ENCODE measurements around the gene MAP2.

The MAP2 gene

DNA sequence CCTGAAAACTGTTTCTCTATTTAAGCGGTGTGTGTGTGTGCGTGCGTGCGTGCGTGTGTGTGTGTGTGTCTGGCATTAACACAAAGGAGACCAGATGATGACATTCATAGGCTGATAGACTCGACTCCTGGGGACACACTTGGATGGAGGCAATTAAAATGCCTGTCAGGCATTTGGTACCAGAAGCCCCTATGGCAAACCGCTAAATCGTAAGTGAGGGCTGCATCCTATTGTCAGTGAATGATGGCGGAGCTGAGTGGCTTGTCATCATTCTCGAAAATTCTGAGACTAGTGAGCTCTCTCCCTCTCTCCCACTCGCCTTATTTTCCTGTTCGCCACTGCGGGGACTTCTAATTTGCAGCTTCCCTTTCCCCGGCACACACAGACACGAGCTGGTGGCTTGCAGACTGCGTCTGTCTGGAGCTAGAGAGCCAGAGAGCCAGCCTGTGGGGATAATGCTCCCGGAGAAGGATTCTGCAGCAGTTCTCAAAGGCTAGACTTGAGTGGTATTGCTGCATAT, 155.4 kb downstream of the MAP2 start:
- peak overlapping the region; percentile 21; the same call in 1 of the 2 replicates for H3K4me3 ChIP-seq (ENCODE audit: low read depth, low read length)
- TF ChIP-seq CTCF (IDR thresholded peaks at IDR 0.05; ENCODE audit: insufficient read depth, low read depth, low read length, missing control alignments), result no peak
- DNase-seq (ENCODE audit: low read depth), result no peak

GRCh38 chr2:209581040-209581439, 157.2 kb downstream of the MAP2 start:
- TF ChIP-seq CTCF (IDR thresholded peaks at IDR 0.05; ENCODE audit: insufficient read depth, low read depth, low read length, missing control alignments), result no peak
- no peak for DNase-seq (ENCODE audit: low read depth)
- no peak overlapping the region for H3K4me3 ChIP-seq (ENCODE audit: low read depth, low read length)

- TF ChIP-seq CTCF (IDR thresholded peaks at IDR 0.05; ENCODE audit: insufficient read depth, low read depth, low read length, missing control alignments), result no peak
- H3K4me3 ChIP-seq (ENCODE audit: low read depth, low read length), result no peak overlapping the region
- DNase-seq (ENCODE audit: low read depth), result no peak
Observed at GRCh38 chr2:209582281-209582680, 158.4 kb downstream of the MAP2 start.

GRCh38 chr2:209584472-209584871, 160.6 kb downstream of the MAP2 start:
- TF ChIP-seq CTCF (IDR thresholded peaks at IDR 0.05; ENCODE audit: insufficient read depth, low read depth, low read length, missing control alignments), result no peak
- DNase-seq (ENCODE audit: low read depth), result no peak
- no peak overlapping the region for H3K4me3 ChIP-seq (ENCODE audit: low read depth, low read length)

DNA sequence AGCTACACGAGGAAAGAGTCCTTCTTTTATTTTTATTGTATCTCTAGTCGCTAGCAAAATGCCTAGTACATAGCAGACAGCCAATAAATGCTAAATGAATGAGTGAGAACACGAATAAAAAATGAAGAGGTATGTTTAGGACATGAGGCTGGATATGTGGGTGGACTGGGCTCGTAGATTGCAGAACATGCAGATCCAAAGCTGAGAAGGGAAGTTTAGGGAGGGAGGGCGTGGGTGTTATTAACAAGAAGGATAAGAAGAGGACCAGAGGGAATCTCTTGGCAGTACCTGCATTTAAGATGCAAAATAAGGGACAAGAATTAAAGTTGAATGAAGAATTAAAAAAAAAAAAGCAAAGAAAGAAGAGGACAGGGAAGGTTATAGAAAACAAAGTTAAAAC, 161.1 kb downstream of the MAP2 start:
- TF ChIP-seq CTCF (IDR thresholded peaks at IDR 0.05; ENCODE audit: insufficient read depth, low read depth, low read length, missing control alignments), result no peak

DNA sequence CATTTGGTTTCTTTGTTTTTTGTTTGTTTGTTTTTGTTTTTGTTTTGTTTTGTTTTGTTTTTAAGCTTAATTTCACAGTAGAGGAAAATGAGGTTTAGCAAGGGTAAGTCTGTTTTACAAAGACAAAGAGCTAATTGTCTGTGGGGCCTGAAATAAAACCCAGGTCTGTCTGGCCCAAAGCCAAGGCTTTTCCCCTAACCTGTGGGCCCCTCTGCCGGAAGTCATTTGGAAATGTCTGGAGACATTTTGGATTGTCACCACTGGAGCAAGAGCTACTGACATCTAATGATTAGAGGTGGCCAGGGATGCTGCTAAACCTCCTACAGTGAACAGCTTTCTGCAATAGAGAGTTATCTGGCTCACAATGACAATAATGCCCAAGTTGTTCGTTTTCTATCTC, 167.2 kb downstream of the MAP2 start:
- no peak overlapping the region for H3K4me3 ChIP-seq (ENCODE audit: low read depth, low read length)
- TF ChIP-seq CTCF (IDR thresholded peaks at IDR 0.05; ENCODE audit: insufficient read depth, low read depth, low read length, missing control alignments), result no peak
- DNase-seq (ENCODE audit: low read depth), result no peak

More for the DNA sequence above, 161.1 kb downstream of the MAP2 start:
- no peak overlapping the region for H3K4me3 ChIP-seq (ENCODE audit: low read depth, low read length)
- no peak for DNase-seq (ENCODE audit: low read depth)

- TF ChIP-seq CTCF (IDR thresholded peaks at IDR 0.05; ENCODE audit: insufficient read depth, low read depth, low read length, missing control alignments), result no peak
- DNase-seq (ENCODE audit: low read depth), result no peak
Observed at GRCh38 chr2:209592106-209592505, 168.3 kb downstream of the MAP2 start.

More at GRCh38 chr2:209592106-209592505, 168.3 kb downstream of the MAP2 start:
- H3K4me3 ChIP-seq (ENCODE audit: low read depth, low read length), result no peak overlapping the region
